Pons (tissue), 1 donor: ENCODE data around the gene CXXC1.
"Not testable (repeated sequence)": the region's sequence is repeated elsewhere in the genome, so short reads cannot be mapped to it uniquely, and the experiment has no call there.

Experiments
- DNase-seq: peaks from one replicate; pipeline ENCODE4 v3.0.0-alpha.2; 2016; ENCODE audit warnings: low spot score

The CXXC1 gene

DNA sequence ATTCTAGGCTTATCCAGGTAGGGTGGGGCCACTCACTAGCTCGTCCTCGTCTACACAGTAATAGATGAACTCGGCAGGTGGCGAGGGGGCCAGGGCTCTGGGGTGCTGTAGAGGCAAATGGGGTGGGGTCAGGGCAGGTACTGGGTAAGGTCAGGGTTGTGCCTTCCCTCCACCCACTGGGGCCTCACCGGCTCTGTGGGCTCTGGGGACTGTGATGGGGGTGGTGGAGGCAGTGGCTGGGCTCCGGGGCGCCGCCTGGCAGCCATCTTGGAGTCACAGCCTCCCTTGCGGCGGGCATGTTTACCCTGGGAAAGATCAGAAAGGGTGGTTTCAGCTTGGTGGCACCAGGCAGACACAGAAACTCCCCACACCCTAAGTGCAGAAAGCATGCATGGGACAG, 12.6 kb downstream of the CXXC1 start:
- no peak for DNase-seq

DNA sequence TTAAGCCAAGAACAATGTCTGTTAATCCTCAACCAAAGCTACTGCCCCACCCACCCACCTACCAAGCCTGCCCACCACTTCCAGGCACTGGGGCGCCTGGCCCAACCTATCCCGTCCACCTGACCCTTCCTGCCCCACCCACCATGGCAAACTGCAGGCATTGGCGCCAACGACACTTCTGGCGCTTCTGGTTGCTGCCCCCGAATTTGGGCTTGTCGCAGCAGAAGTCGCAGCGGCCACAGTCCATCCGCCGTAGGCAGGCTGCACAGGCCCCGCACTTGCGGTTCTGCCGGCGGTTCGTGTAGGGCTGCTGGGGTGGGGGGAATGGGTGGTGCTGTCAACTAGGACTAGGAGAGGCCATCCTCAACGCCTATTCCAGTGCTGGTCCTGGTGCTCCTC, 13.4 kb downstream of the CXXC1 start:
- DNase-seq, result no peak

DNA sequence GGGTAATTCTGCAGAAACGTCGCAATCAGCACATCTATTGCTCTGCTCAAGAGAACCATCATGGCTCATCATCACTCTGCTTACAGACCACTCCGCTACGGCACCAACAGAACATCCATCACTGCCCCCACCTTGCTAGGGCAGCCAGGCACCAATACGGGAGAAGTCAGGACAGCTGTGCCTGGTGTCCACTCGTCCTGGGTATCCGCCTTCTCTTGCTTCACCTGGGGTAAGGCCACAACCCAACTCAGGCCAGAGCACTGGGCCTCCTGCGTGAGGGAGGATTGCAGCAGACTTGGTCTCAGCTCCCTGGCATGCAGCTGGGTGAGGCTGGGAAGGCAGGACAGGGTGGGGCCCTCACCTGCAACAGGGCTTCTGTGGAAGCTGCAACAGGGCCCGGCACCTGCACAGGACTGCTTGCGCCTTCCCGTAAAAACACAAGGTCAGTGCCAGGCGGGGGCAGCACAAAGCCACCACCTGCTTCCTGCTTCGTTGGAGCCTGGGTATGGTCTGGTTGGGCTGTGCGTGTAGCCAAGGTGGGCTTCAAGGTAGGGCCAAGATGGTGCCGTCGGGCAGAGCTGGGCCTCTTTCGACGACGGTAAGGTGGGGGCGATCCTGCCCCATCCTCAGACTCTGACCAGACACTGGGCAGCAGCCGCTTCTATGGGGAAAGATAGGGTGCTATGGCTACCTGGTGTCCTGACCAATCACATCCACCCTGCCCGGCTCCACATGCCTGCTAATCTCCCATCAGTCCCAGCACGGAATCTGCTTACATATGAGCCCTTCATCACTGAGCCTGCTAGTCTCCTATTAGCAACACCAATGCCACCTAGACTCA, 14.1 kb downstream of the CXXC1 start:
- DNase-seq, result no peak

DNA sequence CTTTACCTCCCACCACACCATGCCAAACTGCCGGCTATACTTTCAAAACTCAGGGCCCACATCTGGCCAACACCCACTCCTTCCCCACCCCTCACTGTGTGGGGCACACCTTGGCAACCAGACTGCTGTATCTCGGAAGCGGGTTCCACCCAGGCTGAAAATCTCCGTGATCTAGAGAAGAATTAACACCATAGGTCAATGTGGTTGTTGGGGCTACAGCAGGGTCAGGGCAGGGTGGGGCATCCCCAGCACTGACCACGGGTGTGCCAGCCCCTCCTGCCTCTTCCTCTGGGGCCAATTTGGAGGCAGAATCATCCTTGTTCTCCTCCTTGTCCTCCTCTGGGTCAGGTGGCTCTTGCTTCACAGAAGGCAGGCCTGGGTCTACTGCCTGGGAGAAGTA, 14.9 kb downstream of the CXXC1 start:
- DNase-seq, result no peak

DNA sequence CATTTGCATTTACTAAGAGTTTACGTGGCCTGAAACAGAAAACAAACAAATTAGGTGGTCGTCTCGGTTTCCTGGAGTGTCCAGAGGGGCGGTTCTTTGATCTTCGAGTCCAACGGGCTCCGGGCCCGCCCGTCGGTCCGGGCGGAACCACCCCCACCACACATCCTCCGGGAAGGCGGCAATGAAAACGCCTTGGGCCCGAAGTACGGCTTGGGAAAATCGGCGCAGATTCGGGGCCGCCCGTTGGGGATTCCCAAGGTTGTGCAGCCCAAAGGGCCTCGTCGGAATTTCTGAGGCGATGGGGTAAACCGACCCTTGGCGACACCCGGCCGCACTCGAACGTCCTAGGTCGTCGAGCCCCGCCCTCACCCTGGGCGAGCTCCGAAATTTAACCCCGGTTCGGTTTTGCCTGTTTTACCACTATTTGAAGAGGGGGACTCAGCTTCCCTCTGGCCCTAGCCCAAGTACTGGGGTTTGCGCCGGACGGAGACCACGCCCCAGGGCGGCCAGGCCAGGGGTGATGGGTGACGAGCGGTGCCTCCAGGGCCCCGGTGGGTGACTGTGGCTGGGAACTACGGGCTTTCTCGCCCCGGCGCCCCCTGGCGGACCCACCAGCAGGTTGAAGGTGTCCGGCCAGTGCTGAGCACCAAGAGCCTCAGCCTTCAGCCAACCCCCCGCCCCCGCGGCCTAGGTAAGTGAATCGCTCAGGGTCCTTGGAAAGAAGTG, 19.3 kb downstream of the CXXC1 start:
- peak; percentile 41 for DNase-seq

DNA sequence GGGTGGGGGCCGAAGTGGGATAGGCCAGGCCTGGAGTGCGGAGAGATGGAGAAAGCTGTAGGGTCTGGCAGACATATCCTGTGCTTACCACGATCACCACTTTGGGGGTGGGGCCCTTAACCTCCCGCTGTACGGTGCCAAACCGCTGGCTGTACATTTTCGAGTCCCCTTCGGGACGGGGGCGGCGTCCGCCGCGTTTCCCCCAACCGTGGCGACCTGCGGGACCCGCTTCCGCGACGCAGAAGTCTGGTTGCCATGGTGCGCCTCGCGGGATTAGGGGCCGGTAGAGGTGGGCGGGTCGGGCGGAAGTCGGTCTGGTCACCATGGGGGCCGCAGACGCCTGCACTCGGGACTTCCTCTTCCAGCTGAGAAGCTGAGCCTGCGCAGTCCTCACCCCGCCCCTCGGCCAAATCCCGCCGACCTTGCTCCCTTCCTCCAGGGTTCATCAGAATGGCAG, 21.2 kb downstream of the CXXC1 start, which contains the start of gene CFAP53:
Gene CFAP53, minus strand, starts transcription at position 248 of the 457 bp plus-strand sequence. Its CDS starts 91 bp downstream, at position 157.
- peak; percentile 78 for DNase-seq

DNA sequence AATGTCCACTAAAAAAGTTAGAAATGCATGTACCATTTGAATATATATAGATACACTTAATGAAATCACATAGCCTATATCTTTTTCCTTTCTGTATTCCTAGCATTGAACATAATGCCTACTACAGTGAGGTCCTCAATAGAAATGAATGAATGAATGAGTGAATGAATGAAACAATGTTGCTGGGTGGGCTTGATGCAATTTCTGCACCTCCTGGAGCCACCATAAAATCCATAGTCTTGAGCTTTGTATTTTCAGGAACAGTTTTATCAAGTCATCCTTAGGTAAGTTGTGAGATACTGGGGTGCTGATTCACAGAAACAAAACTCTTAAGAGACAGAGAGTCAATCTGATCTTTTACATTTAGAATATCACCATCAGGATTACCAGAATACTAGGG, 24.5 kb downstream of the CXXC1 start:
- DNase-seq, result no peak

DNA sequence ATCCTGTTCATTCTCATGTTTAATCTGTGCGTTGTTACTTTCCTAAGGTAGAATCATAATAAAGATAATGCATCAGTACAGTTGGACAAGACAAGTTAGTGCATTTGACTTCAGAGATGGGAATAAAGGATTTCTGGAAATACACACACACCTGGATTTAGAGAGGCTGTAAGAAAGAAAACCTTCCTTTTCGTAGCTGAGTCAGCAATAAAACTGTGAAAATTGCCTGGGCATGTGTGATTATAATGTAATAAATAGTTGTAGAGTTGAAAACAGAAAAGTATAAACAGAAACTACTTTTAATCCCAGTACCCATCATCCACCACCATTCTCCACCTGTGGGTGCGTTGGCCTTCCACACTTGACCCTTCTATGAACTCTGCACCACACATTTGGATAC, 36.6 kb downstream of the CXXC1 start:
- DNase-seq, result no peak

DNA sequence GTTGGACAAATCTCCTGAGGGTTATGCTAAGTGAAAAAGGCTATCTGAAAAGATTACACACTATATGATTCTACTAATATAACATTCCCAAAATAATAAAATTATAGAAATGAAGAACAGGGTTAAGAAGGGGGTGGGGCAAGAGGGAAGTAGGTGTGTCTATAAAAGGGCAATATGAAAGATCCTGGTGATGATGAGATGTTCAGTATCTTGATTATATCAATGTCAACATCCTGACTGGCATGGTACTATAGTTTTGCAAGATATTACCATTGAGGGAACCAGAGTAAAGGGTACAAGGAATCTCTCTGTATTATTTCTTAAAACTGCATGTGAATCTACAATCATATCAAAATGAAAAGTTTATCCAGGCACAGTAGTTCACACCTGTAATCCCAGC, 37.9 kb downstream of the CXXC1 start:
- no peak for DNase-seq

DNA sequence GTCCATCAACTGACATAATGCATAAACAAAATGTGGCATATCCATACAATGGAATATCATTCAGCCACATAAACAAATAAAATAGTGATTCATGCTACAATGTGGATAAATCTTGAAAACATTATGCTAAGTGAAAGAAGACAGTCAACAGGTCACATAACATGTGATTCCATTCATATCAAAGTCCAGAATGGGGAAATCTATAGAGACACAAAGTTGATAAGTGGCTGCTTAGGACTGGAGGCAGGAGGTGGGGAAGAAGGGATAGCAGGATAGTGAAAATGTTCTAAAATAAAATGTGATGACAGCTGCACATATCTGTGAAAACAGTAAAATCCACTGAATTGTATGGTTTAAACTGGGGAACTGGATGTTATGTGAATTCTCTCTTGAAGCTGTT, 39.9 kb downstream of the CXXC1 start:
- no peak for DNase-seq

DNA sequence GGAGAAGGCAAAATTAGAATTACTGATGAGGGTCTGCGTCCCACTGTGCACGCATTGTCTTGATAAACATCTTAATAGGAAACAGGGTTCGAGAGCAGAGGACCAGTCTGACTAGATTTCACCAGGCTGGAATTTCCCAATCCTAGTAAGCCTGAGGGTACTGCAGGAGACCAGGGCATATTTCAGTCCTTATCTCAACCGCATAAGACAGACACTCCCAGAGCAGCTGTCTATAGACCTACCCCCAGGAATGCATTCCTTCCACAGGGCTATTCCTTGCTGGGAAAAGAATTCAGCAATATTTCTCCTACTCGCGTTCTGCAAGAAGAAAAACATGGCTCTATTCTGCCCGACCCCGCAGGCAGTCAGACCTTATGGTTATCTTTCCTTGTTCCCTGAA, 45.7 kb downstream of the CXXC1 start:
- not testable (repeated sequence) for DNase-seq

DNA sequence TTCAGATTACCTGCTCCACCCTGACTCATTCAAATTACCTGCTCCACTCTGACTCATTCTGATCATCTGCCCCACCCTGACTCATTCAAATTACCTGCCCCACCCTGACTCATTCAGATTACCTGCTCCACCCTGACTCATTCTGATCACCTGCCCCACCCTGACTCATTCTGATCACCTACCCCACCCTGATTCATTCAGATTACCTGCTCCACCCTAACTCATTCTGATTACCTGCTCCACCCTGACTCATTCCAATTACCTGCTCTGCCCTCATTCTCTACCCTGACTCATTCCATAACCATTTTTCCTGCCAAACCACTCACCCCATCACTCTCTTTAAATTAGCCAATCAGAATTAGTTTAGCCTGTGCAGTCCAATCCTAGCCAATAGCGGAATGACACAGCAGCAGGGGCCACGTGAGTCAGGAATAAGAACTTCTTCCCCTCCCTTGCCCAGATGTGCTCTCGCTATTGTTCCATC, 47.4 kb downstream of the CXXC1 start:
- no peak for DNase-seq

DNA sequence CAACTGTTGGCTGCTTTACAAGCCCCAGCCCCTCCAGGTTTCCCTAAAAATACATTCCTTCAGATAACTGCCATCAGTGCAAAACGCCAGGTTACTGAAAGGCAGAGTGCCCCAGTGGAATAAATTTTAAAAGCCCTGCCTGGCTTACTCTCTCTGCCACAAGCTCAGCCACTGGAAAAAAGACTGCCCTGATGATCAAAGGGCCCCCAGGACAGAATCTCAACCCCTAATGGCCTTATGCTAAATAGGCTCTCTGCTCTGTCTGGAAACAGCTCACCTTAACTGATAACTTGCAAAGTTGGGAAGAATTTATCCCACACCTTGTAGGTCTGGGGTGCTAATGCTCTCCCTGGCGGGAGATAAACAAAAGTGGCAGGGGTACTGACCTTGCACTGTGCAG, 55.1 kb downstream of the CXXC1 start:
- no peak for DNase-seq
